Progenitor cell of endocrine pancreas (in vitro differentiated cells): ENCODE data around the gene DTX4. TPM values are rescaled to one million over a fixed set of nuclear protein-coding genes. Genes with fewer than 3 reads are reported as not detected.

Experiments
- DNase-seq: peaks from one replicate; pipeline ENCODE4 v3.0.0; 2021; ENCODE audit warnings: low spot score; ENCODE audit not compliant: unreplicated experiment
- H3K27ac Mint-ChIP-seq: 2 replicates; pipeline ENCODE4 v1.8.0; 2021; ENCODE audit warnings: mild to moderate bottlenecking, moderate library complexity, mixed read lengths
- H3K27me3 Mint-ChIP-seq: 2 replicates; pipeline ENCODE4 v1.8.0; 2021; ENCODE audit warnings: mixed read lengths
- H3K36me3 Mint-ChIP-seq: 2 replicates; pipeline ENCODE4 v1.8.0; 2022; ENCODE audit warnings: mixed read lengths; ENCODE audit not compliant: insufficient read depth
- H3K4me1 Mint-ChIP-seq: 2 replicates; pipeline ENCODE4 v1.8.0; 2021; ENCODE audit warnings: low read depth, mixed read lengths
- H3K4me3 Mint-ChIP-seq: 2 replicates; pipeline ENCODE4 v1.8.0; 2021; ENCODE audit warnings: low read depth, mild to moderate bottlenecking, moderate library complexity, mixed read lengths
- H3K9me3 Mint-ChIP-seq: 2 replicates; pipeline ENCODE4 v1.8.0; 2021; ENCODE audit warnings: low read depth, mixed read lengths
- total RNA-seq: library from RNA; stranded (reverse); gene quantifications from 2 replicates; pipeline ENCODE4 v1.2.1, GENCODE V29; 2021
- TF ChIP-seq, protein P1 (sequence below): fragments of 200-600 bp; sonication (generic); IDR thresholded peaks from one replicate; pipeline ENCODE4 v1.5.0; 2021; ENCODE audit warnings: antibody characterized with exemption, mild to moderate bottlenecking; ENCODE audit not compliant: unreplicated experiment

The DTX4 gene
- total RNA-seq, 1 donor from 2014 or later: 61.6 TPM

DNA sequence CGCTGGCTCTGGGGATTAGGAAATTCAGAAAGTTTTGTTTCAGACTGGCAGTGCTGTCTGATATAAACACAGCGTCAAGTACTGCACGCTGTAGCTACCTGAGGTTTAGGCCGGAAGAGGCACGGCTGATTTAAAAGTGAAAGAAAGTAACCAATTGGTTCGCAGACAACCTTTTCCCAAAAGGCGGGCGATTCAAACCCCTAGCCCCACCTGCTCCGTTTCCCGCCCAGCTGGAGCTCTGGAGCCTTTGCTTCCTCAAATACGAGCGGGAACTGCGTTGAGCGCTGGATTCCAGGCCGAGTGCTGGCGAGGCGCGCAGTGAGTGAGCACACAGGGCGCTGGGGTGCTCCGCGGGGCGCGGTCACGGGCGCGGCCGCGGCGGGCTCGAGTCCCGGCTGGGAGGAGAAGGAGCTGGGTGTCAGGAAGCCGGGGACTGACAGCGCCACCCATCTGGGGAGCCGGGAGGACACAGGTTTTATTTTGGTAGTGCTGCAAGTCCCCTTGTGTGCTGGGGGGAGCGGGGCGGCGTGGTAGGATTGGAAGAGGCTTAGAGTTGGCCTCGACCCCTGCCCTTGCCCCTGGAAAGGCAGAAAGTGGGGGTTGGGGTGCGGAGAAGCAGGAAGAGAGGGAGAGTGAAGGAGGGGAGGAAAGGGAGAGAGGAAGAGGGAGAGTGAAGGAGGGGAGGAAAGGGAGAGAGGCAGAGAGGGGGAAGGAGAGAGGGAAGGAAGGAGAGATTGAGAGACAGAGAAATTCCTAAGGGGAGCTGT is 27.2 kb upstream of the DTX4 start:
- peak; percentile 55 for DNase-seq

GRCh38 chr11:59145534-59145933 is 26.4 kb upstream of the DTX4 start:
- Mint-ChIP-seq H3K4me3 (peak overlapping the region; percentile 88), H3K27me3 (no peaks in the 10 kb centered on the region), H3K4me1 (peaks cover 40% of the 10 kb centered on the region), H3K36me3 (peaks cover 10% of the 10 kb centered on the region), H3K27ac (no peak overlapping the region), H3K9me3 (no peaks in the 10 kb centered on the region)
- DNase-seq: no peak
- TF ChIP-seq, protein P1, sequence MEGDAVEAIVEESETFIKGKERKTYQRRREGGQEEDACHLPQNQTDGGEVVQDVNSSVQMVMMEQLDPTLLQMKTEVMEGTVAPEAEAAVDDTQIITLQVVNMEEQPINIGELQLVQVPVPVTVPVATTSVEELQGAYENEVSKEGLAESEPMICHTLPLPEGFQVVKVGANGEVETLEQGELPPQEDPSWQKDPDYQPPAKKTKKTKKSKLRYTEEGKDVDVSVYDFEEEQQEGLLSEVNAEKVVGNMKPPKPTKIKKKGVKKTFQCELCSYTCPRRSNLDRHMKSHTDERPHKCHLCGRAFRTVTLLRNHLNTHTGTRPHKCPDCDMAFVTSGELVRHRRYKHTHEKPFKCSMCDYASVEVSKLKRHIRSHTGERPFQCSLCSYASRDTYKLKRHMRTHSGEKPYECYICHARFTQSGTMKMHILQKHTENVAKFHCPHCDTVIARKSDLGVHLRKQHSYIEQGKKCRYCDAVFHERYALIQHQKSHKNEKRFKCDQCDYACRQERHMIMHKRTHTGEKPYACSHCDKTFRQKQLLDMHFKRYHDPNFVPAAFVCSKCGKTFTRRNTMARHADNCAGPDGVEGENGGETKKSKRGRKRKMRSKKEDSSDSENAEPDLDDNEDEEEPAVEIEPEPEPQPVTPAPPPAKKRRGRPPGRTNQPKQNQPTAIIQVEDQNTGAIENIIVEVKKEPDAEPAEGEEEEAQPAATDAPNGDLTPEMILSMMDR: no peak

More for the DNA sequence above, 27.2 kb upstream of the DTX4 start:
- Mint-ChIP-seq H3K27ac (peak overlapping the region; percentile 81), H3K9me3 (no peaks in the 10 kb centered on the region), H3K27me3 (no peaks in the 10 kb centered on the region), H3K4me3 (peak overlapping the region; percentile 88), H3K36me3 (peaks cover 7% of the 10 kb centered on the region), H3K4me1 (peaks cover 40% of the 10 kb centered on the region)
- TF ChIP-seq, protein P1: no peak

DNA sequence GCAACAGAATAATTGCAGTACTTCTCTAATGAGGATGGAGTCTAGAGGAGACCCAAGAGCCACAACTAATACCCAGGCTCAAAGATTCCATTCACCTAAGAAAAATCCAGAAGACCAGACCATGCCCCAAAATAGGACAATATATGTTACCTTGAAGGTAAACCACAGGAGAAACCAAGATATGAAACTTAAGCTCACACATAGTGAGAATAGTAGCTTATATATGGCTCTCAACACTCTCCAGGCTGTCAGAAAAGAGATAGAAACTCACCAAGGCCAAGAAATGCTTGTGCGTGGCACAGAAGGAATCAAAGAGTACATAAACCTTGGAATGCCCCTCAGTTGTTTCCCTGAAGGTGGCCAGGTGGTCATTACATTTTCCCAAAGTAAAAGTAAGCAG is 20.2 kb upstream of the DTX4 start:
- Mint-ChIP-seq H3K36me3 (peaks cover 22% of the 10 kb centered on the region), H3K27me3 (peaks cover 1% of the 10 kb centered on the region), H3K4me3 (no peak overlapping the region)

DNA sequence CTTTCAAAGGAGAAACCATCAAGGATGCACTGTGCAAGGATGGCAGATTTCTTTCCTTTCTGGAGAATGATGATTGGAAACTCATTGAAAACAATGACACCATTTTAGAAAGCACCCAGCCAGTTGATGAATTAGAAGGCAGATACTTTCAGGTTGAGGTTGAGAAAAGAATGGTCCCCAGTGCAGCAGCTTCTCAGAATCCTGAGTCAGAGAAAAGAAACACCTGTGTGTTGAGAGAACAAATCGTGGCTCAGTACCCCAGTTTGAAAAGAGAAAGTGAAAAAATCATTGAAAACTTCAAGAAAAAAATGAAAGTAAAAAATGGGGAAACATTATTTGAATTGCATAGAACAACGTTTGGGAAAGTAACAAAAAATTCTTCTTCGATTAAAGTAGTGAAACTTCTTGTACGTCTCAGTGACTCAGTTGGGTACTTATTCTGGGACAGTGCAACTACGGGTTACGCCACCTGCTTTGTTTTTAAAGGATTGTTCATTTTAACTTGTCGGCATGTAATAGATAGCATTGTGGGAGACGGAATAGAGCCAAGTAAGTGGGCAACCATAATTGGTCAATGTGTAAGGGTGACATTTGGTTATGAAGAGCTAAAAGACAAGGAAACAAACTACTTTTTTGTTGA is 19.5 kb upstream of the DTX4 start:
- peaks cover 22% of the 10 kb centered on the region for H3K36me3 Mint-ChIP-seq
- H3K27ac Mint-ChIP-seq: no peak overlapping the region
- H3K27me3 Mint-ChIP-seq: peaks cover 3% of the 10 kb centered on the region
- no peaks in the 10 kb centered on the region for H3K9me3 Mint-ChIP-seq
- H3K4me3 Mint-ChIP-seq: no peak overlapping the region
- peaks cover 2% of the 10 kb centered on the region for H3K4me1 Mint-ChIP-seq
- TF ChIP-seq, protein P1: no peak
- DNase-seq: no peak

More for the DNA sequence above, 20.2 kb upstream of the DTX4 start:
- peaks cover 7% of the 10 kb centered on the region for H3K4me1 Mint-ChIP-seq
- TF ChIP-seq, protein P1: no peak
- no peak overlapping the region for H3K27ac Mint-ChIP-seq
- no peaks in the 10 kb centered on the region for H3K9me3 Mint-ChIP-seq
- DNase-seq: no peak

- H3K4me1 Mint-ChIP-seq: no peaks in the 10 kb centered on the region
- no peak overlapping the region for H3K4me3 Mint-ChIP-seq
- peaks cover 17% of the 10 kb centered on the region for H3K36me3 Mint-ChIP-seq
- DNase-seq: no peak
- H3K27me3 Mint-ChIP-seq: peaks cover 3% of the 10 kb centered on the region
- TF ChIP-seq, protein P1: no peak
- H3K27ac Mint-ChIP-seq: no peak overlapping the region
- no peaks in the 10 kb centered on the region for H3K9me3 Mint-ChIP-seq
Measured at GRCh38 chr11:59154610-59155009, 17.3 kb upstream of the DTX4 start.
